Heart right ventricle (tissue), 16 donors: ENCODE results near the gene CLSTN2. TPM values are rescaled to one million over a fixed set of nuclear protein-coding genes. Genes with fewer than 3 reads are reported as not detected.

Experiments
- ATAC-seq, 8 donors: fragments of 200-7000 bp; cut with Tn5 transposase; one replicate each; pipeline ENCODE4 v1.9.1; 2020; ENCODE audit warnings: mild to moderate bottlenecking in 8 of 8, moderate library complexity in 8 of 8, moderate number of reproducible peaks in 1 of 8
- DNase-seq, 2 donors: peaks; one replicate each; pipeline ENCODE4 v3.0.0-alpha.2; 2020
- H3K27ac ChIP-seq, 10 donors: fragments of 200-600 bp; sonication (generic) in 2 of 10; one replicate each; pipeline versions ENCODE4 v1.5.0 to v1.8.0; 2020 to 2022; ENCODE audit warnings: mild to moderate bottlenecking in 3 of 10
- H3K27me3 ChIP-seq, 7 donors: fragments of 200-600 bp; one replicate each; pipeline ENCODE4 v1.8.0; 2021 to 2022; ENCODE audit warnings: mild to moderate bottlenecking in 2 of 7
- H3K36me3 ChIP-seq, 9 donors: fragments of 200-600 bp; sonication (generic) in 1 of 9; one replicate each; pipeline versions ENCODE4 v1.5.0 to v1.8.0; 2020 to 2022; ENCODE audit warnings: mild to moderate bottlenecking in 2 of 9
- H3K4me1 ChIP-seq, 9 donors: fragments of 200-600 bp; sonication (generic) in 1 of 9; one replicate each; pipeline versions ENCODE4 v1.5.0 to v1.8.0; 2020 to 2022; ENCODE audit warnings: mild to moderate bottlenecking in 4 of 9
- H3K4me3 ChIP-seq, 10 donors: fragments of 200-600 bp; sonication (generic) in 2 of 10; one replicate each; pipeline versions ENCODE4 v1.5.0 to v1.8.0; 2020 to 2022; ENCODE audit warnings: mild to moderate bottlenecking in 7 of 10, moderate library complexity in 2 of 10
- H3K9me3 ChIP-seq, 11 donors: fragments of 200-600 bp in 10 of 11; sonication (generic) in 2 of 11; one replicate each; pipeline versions ENCODE4 v1.5.0 to v1.8.0; 2013 to 2022; ENCODE audit warnings: mild to moderate bottlenecking in 2 of 11, control low read depth in 1 of 11, moderate library complexity in 1 of 11
- WGBS, 2 donors: extraction: QIAGEN DNeasy Blood & Tissue Kit; methylation state at CpG; one replicate each; pipeline ENCODE4 v1.1.7; 2013; ENCODE audit warnings: inconsistent platforms in 1 of 2; 5-methylcytosine and 5-hydroxymethylcytosine counted together
- intact Hi-C, 10 donors: fragments of 100-400 bp; cut with DNase I; formaldehyde crosslinking; loops; one replicate each; pipeline versions ENCODE4 v1.11.1 to v1.14.2; 2022
- polyA plus RNA-seq, 2 donors: library from polyadenylated mRNA; stranded (reverse); fragments of 200-250 nt; gene quantifications; one replicate each; pipeline ENCODE4 v1.2.3, GENCODE V29; 2013
- total RNA-seq, 10 donors: library from RNA; stranded (reverse); fragmentation: NEBNext Ultra II Directional in 3 of 10; extraction: Animal tissue kit (Norgen Biotek cat#: 25700) in 3 of 10; gene quantifications; one replicate each; pipeline versions ENCODE4 v1.2.1 to v1.2.4, GENCODE V29; 2021 to 2023
- TF ChIP-seq, protein P1 (sequence below), 9 donors: fragments of 200-600 bp; sonication (generic) in 2 of 9; IDR thresholded peaks; one replicate each; pipeline versions ENCODE4 v1.5.0 to v1.8.0; 2021 to 2022; ENCODE audit warnings: antibody characterized with exemption in 9 of 9, mild to moderate bottlenecking in 5 of 9, moderate library complexity in 1 of 9
- donor health status: Arrhythmogenic right ventricular cardiomyopathy.
- donor health status: ischemic (EF 13 %, LVEDD 7.1; RV severe dilation, severe dysfunction).
- donor health status: healthy with polysubstance abuse.
- donor health status: DM: no; HTN: yes; CAD: no.
- donor health status: DM: no; HTN: no; CAD: no.
- donor health status: ischemic (EF 25% LVEDD 6.9; RV normal size, moderate dysfunction).
- donor health status: ischemic (EF 25% LVEDD 5.7; RV mildly dilated, moderate dysfunction).
- donor health status: healthy.
- donor health status: DM: yes; HTN: yes; CAD: no.
- donor health status: Ischemic cardiomyopathy.
- donor health status: ischemic (EF 35%, LVEDD 5.7; RV mildly dilated, moderate dysfunction).
- donor health status: nonischemic (EF 11% LVEDD 7.7; RV severe dilation, severe dysfunction).
- donor health status: DM: yes; HTN: yes; CAD: no.
- donor health status: PGD.
- donor health status: ischemic (EF 29% LVEDD 5.4; RV normal size, mild dysfunction).
- donor health status: nonischemic (EF 23%, LVEDD 6.1; RV moderate dilation, normal function).

The CLSTN2 gene
- total and polyA plus RNA-seq, 12 donors = 0.57 to 10.7 (median 4.4) TPM

DNA sequence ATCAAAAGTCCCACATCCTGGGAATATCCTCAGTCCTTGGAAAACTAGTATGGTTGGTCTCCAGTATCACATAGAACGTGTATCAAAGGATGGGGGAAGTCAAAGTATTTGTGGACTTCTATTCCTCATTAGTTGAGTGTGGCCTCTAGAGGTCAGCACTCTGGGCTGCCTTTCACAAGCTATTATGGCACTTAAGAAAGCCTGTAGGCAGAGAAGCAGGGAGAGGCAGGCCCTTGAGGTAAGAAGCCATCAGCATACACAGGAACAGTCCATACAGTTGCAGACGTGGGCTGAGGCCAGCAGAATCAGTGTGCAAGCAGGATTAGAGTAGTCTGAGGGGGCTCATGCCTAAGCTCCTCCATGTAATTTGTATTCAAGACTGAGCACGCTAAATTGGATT lies 341.7 kb downstream of the CLSTN2 start:
- peaks cover 0 to 7% (median 0%) of the 10 kb centered on the region in 9 donors for H3K4me1 ChIP-seq
- no peak overlapping the region for H3K4me3 ChIP-seq
- WGBS, 2 donors = 48 to 55% methylated on average over 3 of the region's 3 CpGs
- TF ChIP-seq, protein P1, sequence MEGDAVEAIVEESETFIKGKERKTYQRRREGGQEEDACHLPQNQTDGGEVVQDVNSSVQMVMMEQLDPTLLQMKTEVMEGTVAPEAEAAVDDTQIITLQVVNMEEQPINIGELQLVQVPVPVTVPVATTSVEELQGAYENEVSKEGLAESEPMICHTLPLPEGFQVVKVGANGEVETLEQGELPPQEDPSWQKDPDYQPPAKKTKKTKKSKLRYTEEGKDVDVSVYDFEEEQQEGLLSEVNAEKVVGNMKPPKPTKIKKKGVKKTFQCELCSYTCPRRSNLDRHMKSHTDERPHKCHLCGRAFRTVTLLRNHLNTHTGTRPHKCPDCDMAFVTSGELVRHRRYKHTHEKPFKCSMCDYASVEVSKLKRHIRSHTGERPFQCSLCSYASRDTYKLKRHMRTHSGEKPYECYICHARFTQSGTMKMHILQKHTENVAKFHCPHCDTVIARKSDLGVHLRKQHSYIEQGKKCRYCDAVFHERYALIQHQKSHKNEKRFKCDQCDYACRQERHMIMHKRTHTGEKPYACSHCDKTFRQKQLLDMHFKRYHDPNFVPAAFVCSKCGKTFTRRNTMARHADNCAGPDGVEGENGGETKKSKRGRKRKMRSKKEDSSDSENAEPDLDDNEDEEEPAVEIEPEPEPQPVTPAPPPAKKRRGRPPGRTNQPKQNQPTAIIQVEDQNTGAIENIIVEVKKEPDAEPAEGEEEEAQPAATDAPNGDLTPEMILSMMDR (IDR thresholded peaks at IDR 0.05) = peak in 6 of 9 donors; percentile 20 to 48 (median 31)
- DNase-seq = no peak
- H3K27me3 ChIP-seq = peaks cover 0 to 11% (median 0%) of the 10 kb centered on the region in 7 donors
- intact Hi-C loops = no loop called here
- H3K27ac ChIP-seq = no peak overlapping the region
- no peaks in the 10 kb centered on the region for H3K9me3 ChIP-seq
- H3K36me3 ChIP-seq = no peaks in the 10 kb centered on the region
- peak in 1 of 8 donors; percentile 29 for ATAC-seq

- Histone ChIP-seq H3K4me1 (peaks cover 0 to 7% (median 0%) of the 10 kb centered on the region in 9 donors), H3K27me3 (peaks cover 0 to 11% (median 0%) of the 10 kb centered on the region in 7 donors), H3K9me3 (no peaks in the 10 kb centered on the region), H3K36me3 (no peaks in the 10 kb centered on the region), H3K27ac (no peak overlapping the region), H3K4me3 (no peak overlapping the region)
- DNase-seq = no peak
- intact Hi-C loops = no loop called here
- WGBS, 2 donors = 81 to 89% methylated on average over 4 of the region's 4 CpGs
- TF ChIP-seq, protein P1 (IDR thresholded peaks at IDR 0.05) = no peak
- no peak for ATAC-seq
Observed at GRCh38 chr3:140277886-140278285, 342.9 kb downstream of the CLSTN2 start.

GRCh38 chr3:140284372-140284771 lies 349.4 kb downstream of the CLSTN2 start:
- Histone ChIP-seq H3K27ac (no peak overlapping the region), H3K9me3 (no peaks in the 10 kb centered on the region), H3K4me3 (no peak overlapping the region), H3K36me3 (no peaks in the 10 kb centered on the region), H3K27me3 (peaks cover 0 to 28% (median 7%) of the 10 kb centered on the region in 7 donors), H3K4me1 (peaks cover 0 to 3% (median 0%) of the 10 kb centered on the region in 9 donors)
- TF ChIP-seq, protein P1 (IDR thresholded peaks at IDR 0.05) = no peak
- 88 to 91% methylated on average over 3 of the region's 3 CpGs for WGBS, 2 donors
- intact Hi-C loops = no loop called here
- no peak for ATAC-seq
- DNase-seq = no peak

DNA sequence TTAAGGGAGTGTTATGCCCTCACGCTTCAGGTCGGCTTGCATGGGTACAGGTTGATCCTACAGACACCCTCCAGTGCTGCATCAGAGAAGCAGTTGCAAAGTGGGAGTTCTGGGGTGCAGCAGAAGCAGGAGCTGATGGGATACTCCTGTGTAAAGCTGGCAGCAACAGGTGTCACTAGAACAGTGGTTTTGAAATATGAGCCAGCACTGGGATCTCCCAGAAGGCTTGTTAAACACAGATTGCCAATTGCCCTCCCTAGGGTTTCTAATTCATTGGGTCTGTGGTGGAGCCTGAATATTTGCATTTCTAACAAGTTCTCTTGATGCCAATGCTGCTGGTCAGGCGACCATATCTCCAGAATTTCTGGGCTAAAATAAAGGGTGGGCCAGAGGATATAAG lies 350.4 kb downstream of the CLSTN2 start:
- Histone ChIP-seq H3K27me3 (peaks cover 0 to 21% (median 7%) of the 10 kb centered on the region in 7 donors), H3K4me3 (no peak overlapping the region), H3K9me3 (no peaks in the 10 kb centered on the region), H3K27ac (no peak overlapping the region), H3K4me1 (peaks cover 0 to 3% (median 0%) of the 10 kb centered on the region in 9 donors), H3K36me3 (no peaks in the 10 kb centered on the region)
- no peak for DNase-seq
- ATAC-seq = no peak
- TF ChIP-seq, protein P1 (IDR thresholded peaks at IDR 0.05) = no peak
- WGBS, 2 donors = 53 to 55% methylated on average over 3 of the region's 3 CpGs
- intact Hi-C loops = no loop called here
